ENCODE data around the gene MAP2K3. TPM values are rescaled to one million over a fixed set of nuclear protein-coding genes. Genes with fewer than 3 reads are reported as not detected.

Gene MAP2K3
- polyA plus RNA-seq, 3 donors = 107 to 166 (median 164) TPM

GRCh38 chr17:21295036-21295952, 10.8 kb downstream of the MAP2K3 start:
- H3K79me2 ChIP-seq (ENCODE audit: insufficient read depth, low read length) = peaks cover 90% of the 10 kb centered on the region
- Mint-ChIP-seq H3K4me3 (no peak overlapping the region), H3K27ac (peak overlapping the region; percentile 9 to 75 (median 19)), H3K4me1 (peaks cover 14% of the 10 kb centered on the region), H3K27me3 (ENCODE audit: low read depth in 3 of 3) (peaks cover 5 to 8% (median 5%) of the 10 kb centered on the region in 3 donors), H3K9me3 (peaks cover 0 to 15% (median 4%) of the 10 kb centered on the region in 7 donors), H3K36me3 (peaks cover 43 to 75% of the 10 kb centered on the region in 2 donors)
- H3K4me2 ChIP-seq (replicated peaks; ENCODE audit: extremely low read depth, low read length, poor library complexity, severe bottlenecking) = no peak overlapping the region
- peak overlapping the region in 1 of 2 donors; percentile 56 for H3K27ac ChIP-seq (ENCODE audit: low read depth in 1 of 2, low read length in 2 of 2)
- H3K36me3 ChIP-seq (replicated peaks in 1 of 2; ENCODE audit: control insufficient read depth in 1 of 2, insufficient read depth in 2 of 2, low read length in 2 of 2) = peaks cover 60 to 92% of the 10 kb centered on the region in 2 donors
- H3K9ac ChIP-seq (ENCODE audit: insufficient read depth, low read length, poor library complexity, severe bottlenecking) = no peak overlapping the region
- 86% methylated on average over 16 of the region's 19 CpGs for WGBS (ENCODE audit: insufficient coverage)
- peaks cover 0 to 2% of the 10 kb centered on the region in 2 donors for H3K27me3 ChIP-seq (ENCODE audit: control insufficient read depth in 2 of 2, insufficient read depth in 2 of 2, low read length in 2 of 2)
- H3K4me1 ChIP-seq (ENCODE audit: control insufficient read depth in 1 of 2, insufficient read depth in 2 of 2, low read length in 2 of 2) = peaks cover 1 to 2% of the 10 kb centered on the region in 2 donors
- H4K20me1 ChIP-seq (ENCODE audit: insufficient read depth, low read length) = peaks cover 100% of the 10 kb centered on the region
- no peak overlapping the region for H3K4me3 ChIP-seq (replicated peaks in 1 of 3; ENCODE audit: low read depth in 2 of 3, low read length in 3 of 3)
- TF ChIP-seq CTCF (IDR thresholded peaks at IDR 0.05) = no peak
- intact Hi-C loops (cut with micrococcal nuclease) = no loop called here
- peaks cover 0 to 11% of the 10 kb centered on the region in 2 donors for H3K9me3 ChIP-seq (replicated peaks in 1 of 2; ENCODE audit: control insufficient read depth in 1 of 2, insufficient read depth in 1 of 2, low read length in 2 of 2)
- no peak overlapping the region for H2AFZ ChIP-seq (ENCODE audit: insufficient read depth, low read depth, low read length, poor library complexity, severe bottlenecking)
- peak in 1 of 3 donors; percentile 30 for DNase-seq

GRCh38 chr17:21296097-21297025, 11.8 kb downstream of the MAP2K3 start:
- peaks cover 0 to 17% (median 2%) of the 10 kb centered on the region in 7 donors for H3K9me3 Mint-ChIP-seq
- H3K4me1 Mint-ChIP-seq = peaks cover 10% of the 10 kb centered on the region
- Histone ChIP-seq H3K27ac (ENCODE audit: low read depth in 1 of 2, low read length in 2 of 2) (peak overlapping the region in 1 of 2 donors; percentile 36), H4K20me1 (ENCODE audit: insufficient read depth, low read length) (peaks cover 100% of the 10 kb centered on the region), H2AFZ (ENCODE audit: insufficient read depth, low read depth, low read length, poor library complexity, severe bottlenecking) (no peak overlapping the region), H3K36me3 (replicated peaks in 1 of 2; ENCODE audit: control insufficient read depth in 1 of 2, insufficient read depth in 2 of 2, low read length in 2 of 2) (peaks cover 68 to 100% of the 10 kb centered on the region in 2 donors), H3K9me3 (replicated peaks in 1 of 2; ENCODE audit: control insufficient read depth in 1 of 2, insufficient read depth in 1 of 2, low read length in 2 of 2) (peaks cover 0 to 11% of the 10 kb centered on the region in 2 donors), H3K27me3 (ENCODE audit: control insufficient read depth in 2 of 2, insufficient read depth in 2 of 2, low read length in 2 of 2) (no peaks in the 10 kb centered on the region), H3K4me2 (replicated peaks; ENCODE audit: extremely low read depth, low read length, poor library complexity, severe bottlenecking) (no peak overlapping the region), H3K79me2 (ENCODE audit: insufficient read depth, low read length) (peaks cover 85% of the 10 kb centered on the region), H3K4me1 (ENCODE audit: control insufficient read depth in 1 of 2, insufficient read depth in 2 of 2, low read length in 2 of 2) (no peaks in the 10 kb centered on the region), H3K4me3 (replicated peaks in 1 of 3; ENCODE audit: low read depth in 2 of 3, low read length in 3 of 3) (no peak overlapping the region), H3K9ac (ENCODE audit: insufficient read depth, low read length, poor library complexity, severe bottlenecking) (no peak overlapping the region)
- WGBS (ENCODE audit: insufficient coverage) = 71% methylated on average over 22 of the region's 22 CpGs
- H3K27ac Mint-ChIP-seq = peak overlapping the region in 5 of 7 donors; percentile 6 to 80 (median 38)
- DNase-seq = no peak
- H3K36me3 Mint-ChIP-seq = peaks cover 46 to 75% of the 10 kb centered on the region in 2 donors
- intact Hi-C loops (cut with micrococcal nuclease) = no loop called here
- no peak for TF ChIP-seq CTCF (IDR thresholded peaks at IDR 0.05)
- H3K4me3 Mint-ChIP-seq = no peak overlapping the region
- H3K27me3 Mint-ChIP-seq (ENCODE audit: low read depth in 3 of 3) = peaks cover 0 to 2% (median 0%) of the 10 kb centered on the region in 3 donors
